Mononuclear cell (primary cell): ENCODE data around the gene NKAIN2. TPM values are rescaled to one million over a fixed set of nuclear protein-coding genes. Genes with fewer than 3 reads are reported as not detected.

Source experiments
- H3K27me3 ChIP-seq: 2 replicates; pipeline ENCODE4 v1.6.0; 2011; ENCODE audit warnings: low read length, control low read depth; ENCODE audit not compliant: insufficient read depth
- H3K4me1 ChIP-seq: 2 replicates; pipeline ENCODE4 v1.5.1; 2011; ENCODE audit warnings: mild to moderate bottlenecking, low read length, control low read depth; ENCODE audit not compliant: insufficient read depth
- H3K4me3 ChIP-seq: 2 replicates; pipeline ENCODE4 v1.5.1; 2011; ENCODE audit warnings: mild to moderate bottlenecking, low read length, moderate library complexity
- H3K9me3 ChIP-seq: 2 replicates; pipeline ENCODE4 v1.5.1; 2011; ENCODE audit warnings: low read depth, mild to moderate bottlenecking, control low read depth, low read length
- total RNA-seq: library from RNA; depleted of rRNA; stranded (reverse); fragments of >200 nt; gene quantifications from one replicate; pipeline ENCODE4 v1.2.3, GENCODE V29; 2012

NKAIN2 gene
- not detected for total RNA-seq

DNA sequence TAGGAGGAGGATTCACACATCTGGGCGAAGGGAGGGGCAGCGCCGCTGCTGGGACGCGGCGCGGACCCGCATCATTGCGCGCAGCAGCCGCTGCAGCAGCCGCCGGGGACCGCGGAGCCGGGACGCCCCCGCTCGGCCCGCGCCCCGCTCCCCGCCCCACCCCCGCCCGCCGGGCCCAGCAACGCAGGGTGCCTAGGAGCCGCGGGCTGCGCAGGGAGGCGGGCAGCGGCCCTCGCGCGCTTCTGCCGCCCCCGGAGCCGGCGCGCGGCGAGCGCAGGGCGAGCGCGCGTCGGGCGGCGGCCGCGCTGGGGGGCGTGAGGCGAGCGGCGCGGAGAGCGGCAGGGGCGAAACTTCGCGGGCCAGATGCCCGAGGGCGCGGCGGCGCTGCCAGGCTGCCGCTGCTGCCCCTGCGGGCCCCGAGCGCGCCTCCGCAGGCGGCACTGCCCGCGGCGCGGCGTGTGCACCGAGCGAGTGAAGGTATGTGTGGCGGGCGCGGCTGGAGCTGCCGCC, at the start of gene NKAIN2:
Gene NKAIN2, plus strand, starts transcription at position 362 of the 510 bp plus-strand sequence.
- H3K27me3 ChIP-seq: peaks cover 42% of the 10 kb centered on the region
- H3K9me3 ChIP-seq: no peaks in the 10 kb centered on the region
- H3K4me1 ChIP-seq: peaks cover 11% of the 10 kb centered on the region
- peak within 1 kb of the TSS; percentile 9 for H3K4me3 ChIP-seq

DNA sequence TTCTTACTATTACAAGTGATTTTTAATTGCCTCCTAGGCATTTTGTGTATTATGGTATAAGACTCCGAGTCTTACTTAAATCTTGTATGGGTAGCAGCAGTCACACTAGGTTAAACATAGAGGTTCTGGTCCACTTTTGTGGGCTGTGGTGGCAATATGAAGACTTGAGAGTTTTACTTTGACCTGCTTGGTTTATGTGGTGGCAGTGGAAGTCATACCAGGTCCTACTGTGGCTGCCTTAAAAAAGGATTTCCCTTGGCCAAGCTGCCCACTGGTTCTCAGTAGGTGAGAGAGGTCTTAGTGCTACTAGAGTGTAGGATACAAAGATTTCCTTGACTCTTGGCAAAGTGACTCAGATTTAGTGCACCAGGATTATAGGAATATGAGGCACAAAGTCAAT, 44.2 kb upstream of the NKAIN2 start:
- Histone ChIP-seq H3K4me1 (no peaks in the 10 kb centered on the region), H3K9me3 (no peaks in the 10 kb centered on the region), H3K27me3 (no peaks in the 10 kb centered on the region), H3K4me3 (no peak overlapping the region)

DNA sequence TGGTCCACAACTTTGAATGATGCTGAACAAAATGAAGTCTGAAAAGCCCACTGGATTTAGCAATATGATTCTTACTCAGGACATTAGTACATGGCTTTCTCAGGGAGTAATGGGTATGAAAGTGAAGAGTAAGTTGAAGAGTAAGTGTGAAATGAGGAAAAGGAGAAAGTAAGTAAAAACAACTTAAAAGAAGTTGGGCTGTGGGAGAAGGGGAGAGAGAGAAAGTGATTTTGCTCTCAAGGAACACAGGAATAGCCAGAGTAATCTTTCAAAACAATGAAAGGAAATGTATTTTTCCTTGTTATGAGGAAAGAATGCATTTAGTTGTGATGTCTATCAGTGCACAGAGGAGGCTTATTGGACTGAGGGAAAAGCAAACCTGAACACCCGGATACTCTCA, 39.8 kb upstream of the NKAIN2 start:
- H3K27me3 ChIP-seq: no peaks in the 10 kb centered on the region
- H3K9me3 ChIP-seq: no peaks in the 10 kb centered on the region
- H3K4me1 ChIP-seq: no peaks in the 10 kb centered on the region
- H3K4me3 ChIP-seq: no peak overlapping the region

DNA sequence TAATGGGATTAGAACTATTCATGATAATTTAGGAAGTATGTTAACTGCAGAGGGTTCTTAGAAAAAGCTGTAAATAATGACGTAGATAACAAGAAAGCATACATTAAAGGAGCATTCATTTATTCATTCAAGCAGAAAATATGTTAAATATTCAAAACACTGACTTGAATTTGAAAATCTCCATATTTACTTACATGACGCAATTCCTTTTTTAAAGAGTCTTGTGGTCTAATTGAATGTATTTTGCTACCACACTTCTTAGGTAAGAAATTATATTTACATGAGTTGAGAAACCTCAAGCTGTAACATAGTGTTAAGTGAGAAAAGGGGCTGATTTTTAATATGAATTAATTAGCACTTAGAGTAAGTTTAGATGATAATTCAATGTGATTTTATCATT, 38.9 kb upstream of the NKAIN2 start:
- Histone ChIP-seq H3K4me1 (no peaks in the 10 kb centered on the region), H3K4me3 (no peak overlapping the region), H3K9me3 (no peaks in the 10 kb centered on the region), H3K27me3 (no peaks in the 10 kb centered on the region)

DNA sequence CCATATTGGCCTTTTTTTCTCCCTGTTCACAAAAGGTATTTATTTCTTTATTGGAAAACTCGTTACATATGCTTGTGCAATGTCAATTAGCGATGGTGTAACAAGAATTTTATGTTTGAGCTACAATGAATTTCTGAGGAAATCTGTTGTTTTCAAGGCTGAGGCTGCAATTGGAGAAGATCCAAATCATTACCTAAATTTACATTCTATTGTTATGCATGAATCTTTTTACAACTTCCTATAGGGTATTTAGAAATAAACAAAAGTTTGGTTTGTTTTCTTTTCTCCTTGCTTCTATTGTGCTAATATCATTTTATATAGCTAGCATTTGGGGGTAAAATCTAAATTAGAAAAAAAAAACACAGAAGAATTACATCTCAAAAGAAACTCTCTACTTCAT, 34.7 kb upstream of the NKAIN2 start:
- Histone ChIP-seq H3K27me3 (no peaks in the 10 kb centered on the region), H3K4me3 (no peak overlapping the region), H3K4me1 (no peaks in the 10 kb centered on the region), H3K9me3 (no peaks in the 10 kb centered on the region)

DNA sequence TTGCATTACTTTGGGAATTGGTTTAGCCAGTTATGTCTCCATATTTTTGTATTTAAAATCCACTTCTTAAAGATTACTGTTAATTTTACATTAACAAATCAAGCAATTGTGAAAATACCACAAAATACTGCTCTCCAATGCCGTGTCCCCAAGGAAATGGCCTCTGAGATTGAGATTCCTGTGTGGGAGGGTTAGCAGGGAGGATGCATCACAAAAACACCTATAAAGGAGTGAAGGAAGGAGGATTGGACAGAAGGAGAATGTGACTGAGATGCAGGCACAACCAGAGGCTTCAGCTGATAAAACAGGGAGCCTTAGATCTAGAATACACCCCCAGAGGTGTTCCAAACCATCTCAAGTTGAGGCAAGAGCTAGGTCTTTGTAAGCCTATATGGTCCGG, 34.2 kb upstream of the NKAIN2 start:
- Histone ChIP-seq H3K4me3 (no peak overlapping the region), H3K27me3 (no peaks in the 10 kb centered on the region), H3K4me1 (no peaks in the 10 kb centered on the region), H3K9me3 (no peaks in the 10 kb centered on the region)

DNA sequence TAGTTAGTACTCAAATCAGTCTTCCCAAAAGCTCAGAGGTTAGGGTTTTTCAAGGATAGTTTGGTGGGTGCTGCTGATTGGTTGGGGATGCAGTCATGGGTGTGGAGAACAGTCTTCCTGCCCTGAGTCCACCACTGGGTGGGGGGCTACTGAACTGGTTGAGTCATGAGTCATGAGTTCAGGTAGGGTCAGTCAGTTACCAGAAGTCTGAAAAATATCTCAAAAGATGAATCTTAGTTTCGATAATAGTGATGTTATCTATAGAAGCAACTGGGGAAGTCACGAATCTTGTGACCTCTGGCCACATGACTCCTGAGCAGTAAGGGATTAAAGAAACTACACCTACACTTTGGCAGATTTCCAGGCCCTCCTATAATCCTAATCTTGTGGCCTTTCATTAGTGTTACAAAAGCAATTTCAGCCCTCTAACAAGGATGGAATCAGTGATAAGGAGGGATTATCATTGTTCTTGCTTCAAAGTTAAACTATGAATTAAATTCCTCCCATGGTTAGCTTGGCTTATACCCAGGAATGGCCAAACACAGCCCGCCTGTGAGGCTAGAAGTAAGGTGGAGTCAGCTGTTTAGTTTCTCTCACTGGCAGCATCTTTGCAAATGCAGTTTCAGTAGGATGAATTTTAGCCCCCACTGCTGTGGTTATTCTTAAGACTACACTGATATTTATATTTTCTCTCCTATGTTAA, 33.3 kb upstream of the NKAIN2 start:
- Histone ChIP-seq H3K4me1 (no peaks in the 10 kb centered on the region), H3K27me3 (no peaks in the 10 kb centered on the region), H3K9me3 (no peaks in the 10 kb centered on the region), H3K4me3 (no peak overlapping the region)

DNA sequence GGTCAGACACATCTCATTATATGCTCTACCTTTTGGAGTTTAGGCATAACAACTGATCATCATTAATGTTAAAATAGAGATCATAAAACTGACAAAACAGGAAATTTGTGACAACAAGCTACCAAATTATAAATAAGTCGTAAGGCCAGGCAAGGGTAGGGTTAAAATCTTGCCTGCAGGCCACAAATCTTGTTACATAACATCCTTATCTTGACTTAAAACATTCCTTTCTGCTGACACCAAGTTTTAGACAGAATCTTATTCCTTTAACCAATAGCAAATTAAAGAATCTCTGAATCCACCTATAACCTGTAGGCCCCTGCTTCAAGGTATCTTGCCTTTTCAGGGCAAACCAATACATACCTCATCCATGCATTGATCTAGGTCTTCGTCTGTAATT, 32.5 kb upstream of the NKAIN2 start:
- Histone ChIP-seq H3K9me3 (no peaks in the 10 kb centered on the region), H3K4me1 (no peaks in the 10 kb centered on the region), H3K4me3 (no peak overlapping the region), H3K27me3 (no peaks in the 10 kb centered on the region)

DNA sequence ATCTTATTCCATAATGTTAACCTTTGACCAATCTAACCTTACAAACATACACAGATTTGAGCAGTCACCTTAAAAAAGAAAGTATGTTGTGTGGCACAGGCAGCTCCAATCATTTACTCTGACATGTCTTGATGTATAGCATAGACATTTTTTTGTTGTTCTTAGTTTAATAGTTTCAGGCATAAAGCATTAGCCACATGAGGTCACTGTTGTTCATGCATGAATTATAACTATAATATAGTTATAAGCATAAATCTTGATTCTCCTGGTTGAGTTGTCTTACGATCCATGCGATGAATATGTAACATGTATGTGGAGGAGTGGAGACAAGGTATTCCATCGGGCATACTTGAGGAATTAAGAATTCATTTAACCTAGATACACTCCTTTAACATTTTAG, 26.1 kb upstream of the NKAIN2 start:
- Histone ChIP-seq H3K27me3 (no peaks in the 10 kb centered on the region), H3K9me3 (no peaks in the 10 kb centered on the region), H3K4me1 (no peaks in the 10 kb centered on the region), H3K4me3 (no peak overlapping the region)

DNA sequence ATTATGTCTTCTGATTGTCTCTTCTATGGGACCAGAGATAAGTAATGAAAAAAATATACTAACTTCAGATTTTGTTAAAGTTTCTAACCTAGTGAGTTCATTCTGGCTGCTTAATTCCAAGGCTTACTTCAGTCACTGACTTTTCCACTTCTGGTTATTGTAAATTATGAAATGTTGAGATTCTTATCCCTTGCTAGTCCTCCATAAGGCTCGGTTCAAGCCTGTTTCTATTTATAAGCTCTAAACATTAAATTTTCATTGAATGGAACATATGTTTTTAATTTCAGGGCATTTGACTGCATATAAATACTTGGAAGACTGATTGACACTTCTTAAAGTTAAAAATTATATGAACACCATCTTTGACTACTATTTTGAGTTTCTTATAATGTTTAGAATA, 23.6 kb upstream of the NKAIN2 start:
- Histone ChIP-seq H3K4me1 (no peaks in the 10 kb centered on the region), H3K27me3 (no peaks in the 10 kb centered on the region), H3K9me3 (no peaks in the 10 kb centered on the region)

DNA sequence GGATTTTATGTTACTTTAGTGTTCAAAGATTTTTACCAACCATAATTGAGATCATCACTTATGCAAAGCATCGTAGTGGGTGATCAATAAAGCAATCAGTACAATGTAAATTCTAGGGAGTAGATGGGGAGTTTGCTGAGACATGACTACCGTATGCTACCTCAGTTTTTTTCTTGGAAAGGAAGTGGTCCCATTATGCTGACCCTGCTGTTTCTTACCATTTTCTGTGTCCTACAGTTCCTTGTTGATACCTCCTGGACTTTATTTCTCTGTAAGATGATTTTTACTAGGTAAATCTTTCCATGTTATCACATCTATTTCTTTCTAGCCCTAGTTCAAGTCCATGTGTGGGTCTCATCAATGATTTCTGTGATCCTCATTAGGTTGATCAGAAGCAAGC, 19.3 kb upstream of the NKAIN2 start:
- Histone ChIP-seq H3K4me1 (no peaks in the 10 kb centered on the region), H3K9me3 (no peaks in the 10 kb centered on the region), H3K4me3 (no peak overlapping the region), H3K27me3 (no peaks in the 10 kb centered on the region)

More for the DNA sequence above, 23.6 kb upstream of the NKAIN2 start:
- H3K4me3 ChIP-seq: no peak overlapping the region

DNA sequence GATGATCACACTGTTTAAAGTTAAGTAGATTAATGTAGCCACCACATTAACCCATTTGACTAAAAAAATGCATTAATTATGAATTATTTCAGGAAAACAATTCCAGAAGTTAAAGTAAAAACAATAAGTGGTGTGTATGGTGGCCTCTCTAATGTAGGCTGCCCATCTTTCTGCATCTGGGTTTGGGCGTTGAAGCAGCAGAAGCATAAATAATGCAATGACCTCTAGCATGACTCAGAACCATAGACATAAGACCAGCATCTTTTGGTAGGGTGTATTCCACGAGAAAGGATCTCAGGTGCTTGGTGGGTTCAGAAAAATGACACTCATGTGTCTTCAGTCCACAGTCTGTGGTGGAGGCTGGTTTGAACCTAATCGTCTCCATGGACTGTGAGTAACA, 18.6 kb upstream of the NKAIN2 start:
- no peaks in the 10 kb centered on the region for H3K9me3 ChIP-seq
- no peaks in the 10 kb centered on the region for H3K4me1 ChIP-seq
- no peak overlapping the region for H3K4me3 ChIP-seq
- H3K27me3 ChIP-seq: no peaks in the 10 kb centered on the region

DNA sequence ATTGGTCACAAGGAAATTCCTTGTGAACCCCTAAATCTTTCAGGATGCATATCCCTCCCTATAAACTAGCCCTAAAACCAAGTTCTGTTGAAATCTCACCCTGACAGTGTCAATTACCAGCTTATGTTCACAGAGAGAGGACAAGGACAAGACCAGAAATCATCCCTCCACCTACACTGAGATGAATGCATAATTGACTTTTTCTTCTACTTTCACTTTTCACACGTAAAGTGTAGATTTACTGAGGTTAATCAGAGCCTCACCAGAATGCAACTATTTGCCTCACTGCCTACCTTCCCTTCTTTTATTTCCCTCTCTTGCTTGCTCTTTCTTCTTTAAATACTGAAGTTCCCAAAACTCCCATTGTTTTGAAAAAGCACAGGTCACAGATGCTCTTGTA, 15.3 kb upstream of the NKAIN2 start:
- Histone ChIP-seq H3K4me1 (no peaks in the 10 kb centered on the region), H3K27me3 (no peaks in the 10 kb centered on the region), H3K4me3 (no peak overlapping the region), H3K9me3 (no peaks in the 10 kb centered on the region)

DNA sequence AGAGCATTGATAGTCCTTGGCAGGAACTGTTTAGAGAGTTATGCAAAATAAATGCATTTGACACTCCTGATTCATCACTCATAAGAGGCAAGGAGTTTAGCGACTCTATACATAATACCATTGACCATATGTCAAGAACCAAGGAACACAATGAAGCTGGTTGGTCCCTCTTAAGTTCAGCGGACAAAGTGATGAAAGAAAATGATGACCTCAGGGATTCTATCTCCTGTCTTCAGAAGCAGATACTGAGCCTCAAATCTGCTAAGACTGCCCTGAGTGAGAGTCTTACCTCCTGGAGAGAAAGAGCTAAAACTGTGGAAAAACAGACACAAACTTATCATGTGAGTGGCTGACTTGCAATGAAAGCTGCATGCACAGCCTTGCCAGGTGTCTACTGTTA, 9.5 kb upstream of the NKAIN2 start:
- Histone ChIP-seq H3K9me3 (no peaks in the 10 kb centered on the region), H3K27me3 (no peaks in the 10 kb centered on the region), H3K4me3 (no peak overlapping the region), H3K4me1 (no peaks in the 10 kb centered on the region)

DNA sequence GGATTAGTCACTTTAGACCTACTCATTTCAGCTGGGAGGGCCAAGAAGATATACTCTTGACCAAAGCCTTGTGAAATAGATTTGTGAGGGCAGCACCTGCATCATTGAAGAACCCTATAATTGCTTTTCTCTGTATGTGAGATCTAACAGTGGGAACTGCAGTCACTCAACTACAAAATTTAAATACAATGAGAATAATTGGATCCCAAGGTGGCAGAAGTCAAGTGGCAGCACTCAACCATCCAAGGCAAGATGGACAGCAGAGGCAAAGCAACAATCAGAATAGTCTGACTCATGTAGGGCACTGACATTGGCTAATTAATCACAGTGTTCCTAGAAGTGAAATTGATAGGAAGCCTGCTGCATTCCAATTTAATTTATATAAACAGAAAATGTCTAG, 8.9 kb upstream of the NKAIN2 start:
- Histone ChIP-seq H3K4me1 (no peaks in the 10 kb centered on the region), H3K4me3 (no peak overlapping the region), H3K9me3 (no peaks in the 10 kb centered on the region), H3K27me3 (no peaks in the 10 kb centered on the region)

DNA sequence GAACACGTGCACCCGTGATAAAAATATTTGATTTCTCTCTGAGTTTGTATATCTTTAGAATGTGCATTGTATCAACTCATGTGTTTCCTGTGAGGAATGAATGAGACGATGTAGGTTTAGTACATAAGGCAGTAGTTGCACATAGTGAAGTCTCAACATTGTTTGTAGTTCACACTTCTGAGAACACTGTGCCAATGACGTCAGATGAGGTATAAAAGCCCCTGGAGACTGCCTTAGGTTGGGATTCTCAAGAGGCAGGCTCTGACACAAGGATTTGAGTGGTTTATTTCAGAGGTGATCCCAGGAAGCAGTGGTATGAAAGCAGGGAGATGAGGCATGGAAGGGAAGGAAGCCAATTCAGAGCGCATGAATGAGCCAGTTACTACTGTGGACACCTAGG, 2.6 kb upstream of the NKAIN2 start:
- Histone ChIP-seq H3K4me3 (no peak overlapping the region), H3K4me1 (peaks cover 11% of the 10 kb centered on the region), H3K27me3 (peaks cover 33% of the 10 kb centered on the region), H3K9me3 (no peaks in the 10 kb centered on the region)
